ENCODE measurements around the gene HNRNPLL.

HNRNPLL gene

GRCh38 chr2:38572167-38572566, 30.6 kb downstream of the HNRNPLL start:
- in situ Hi-C loops (cut with MboI; ENCODE audit: low pct_unique_long_range_greater_than_20kb, low sequenced_read_pairs, unreplicated experiment), result no loop called here
- TF ChIP-seq CTCF (IDR thresholded peaks at IDR 0.05; ENCODE audit: extremely low read depth, insufficient read depth, missing control alignments), result no peak
- DNase-seq (ENCODE audit: low spot score), result no peak

- DNase-seq (ENCODE audit: low spot score), result no peak
- no peak for TF ChIP-seq CTCF (IDR thresholded peaks at IDR 0.05; ENCODE audit: extremely low read depth, insufficient read depth, missing control alignments)
- in situ Hi-C loops (cut with MboI; ENCODE audit: low pct_unique_long_range_greater_than_20kb, low sequenced_read_pairs, unreplicated experiment), result no loop called here
These were observed 31.5 kb downstream of the HNRNPLL start for GRCh38 chr2:38571193-38571592.

- TF ChIP-seq CTCF (IDR thresholded peaks at IDR 0.05; ENCODE audit: extremely low read depth, insufficient read depth, missing control alignments), result no peak
- in situ Hi-C loops (cut with MboI; ENCODE audit: low pct_unique_long_range_greater_than_20kb, low sequenced_read_pairs, unreplicated experiment), result no loop called here
These were observed 33.8 kb downstream of the HNRNPLL start for GRCh38 chr2:38568724-38569436.

GRCh38 chr2:38565333-38565732, 37.4 kb downstream of the HNRNPLL start:
- no peak for TF ChIP-seq CTCF (IDR thresholded peaks at IDR 0.05; ENCODE audit: extremely low read depth, insufficient read depth, missing control alignments)
- in situ Hi-C loops (cut with MboI; ENCODE audit: low pct_unique_long_range_greater_than_20kb, low sequenced_read_pairs, unreplicated experiment), result no loop called here

More at GRCh38 chr2:38568724-38569436, 33.8 kb downstream of the HNRNPLL start:
- no peak for DNase-seq (ENCODE audit: low spot score)

GRCh38 chr2:38561691-38562090, 41.0 kb downstream of the HNRNPLL start:
- DNase-seq (ENCODE audit: low spot score), result no peak
- in situ Hi-C loops (cut with MboI; ENCODE audit: low pct_unique_long_range_greater_than_20kb, low sequenced_read_pairs, unreplicated experiment), result no loop called here
- TF ChIP-seq CTCF (IDR thresholded peaks at IDR 0.05; ENCODE audit: extremely low read depth, insufficient read depth, missing control alignments), result no peak

More at GRCh38 chr2:38565333-38565732, 37.4 kb downstream of the HNRNPLL start:
- DNase-seq (ENCODE audit: low spot score), result no peak

GRCh38 chr2:38560092-38560491, 42.6 kb downstream of the HNRNPLL start:
- in situ Hi-C loops (cut with MboI; ENCODE audit: low pct_unique_long_range_greater_than_20kb, low sequenced_read_pairs, unreplicated experiment), result no loop called here
- no peak for TF ChIP-seq CTCF (IDR thresholded peaks at IDR 0.05; ENCODE audit: extremely low read depth, insufficient read depth, missing control alignments)
- no peak for DNase-seq (ENCODE audit: low spot score)

Measured in GM13977 (cell line).